ENCODE results near the gene C6orf132.

The C6orf132 gene

GRCh38 chr6:42104804-42105125 is 37.7 kb downstream of the C6orf132 start:
- Histone ChIP-seq H3K36me3 (replicated peaks) (peaks cover 7% of the 10 kb centered on the region), H3K27ac (no peak overlapping the region), H3K27me3 (replicated peaks) (no peaks in the 10 kb centered on the region), H3K4me3 (ENCODE audit: low read depth, low read length) (peak overlapping the region; percentile 39)
- DNase-seq: no peak
- in situ Hi-C loops (cut with HindIII; ENCODE audit: low pct_ligation_motif_present, low sequenced_read_pairs): no loop called here
- no peak for TF ChIP-seq CTCF (IDR thresholded peaks at IDR 0.05; ENCODE audit: low read depth, low read length, missing control alignments)

GRCh38 chr6:42104095-42104803 is 38.2 kb downstream of the C6orf132 start:
- DNase-seq: peak; percentile 32
- peaks cover 4% of the 10 kb centered on the region for H3K36me3 ChIP-seq (replicated peaks)
- no peak overlapping the region for H3K27ac ChIP-seq
- peak; percentile 87 for TF ChIP-seq CTCF (IDR thresholded peaks at IDR 0.05; ENCODE audit: low read depth, low read length, missing control alignments)
- peak overlapping the region; percentile 43 for H3K4me3 ChIP-seq (ENCODE audit: low read depth, low read length)
- no peaks in the 10 kb centered on the region for H3K27me3 ChIP-seq (replicated peaks)
- in situ Hi-C loops (cut with HindIII; ENCODE audit: low pct_ligation_motif_present, low sequenced_read_pairs): no loop called here

DNA sequence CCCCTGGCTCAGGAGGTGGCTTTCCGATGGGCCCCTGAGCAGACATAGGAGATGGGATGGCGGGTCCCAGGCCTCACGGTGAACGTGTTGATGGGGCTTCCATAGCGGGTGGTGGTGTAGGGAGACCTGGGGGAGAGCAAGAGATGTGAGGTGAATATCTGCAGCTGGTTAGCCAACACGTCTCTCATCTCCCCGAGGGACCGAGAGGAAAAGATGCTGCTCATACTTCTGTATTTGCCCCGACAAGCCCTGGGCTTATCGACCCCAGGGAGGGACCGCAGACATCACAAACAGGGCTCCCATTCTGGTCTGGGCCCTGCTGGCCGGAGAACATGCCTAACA is 38.7 kb downstream of the C6orf132 start:
- DNase-seq: no peak
- no peak for TF ChIP-seq CTCF (IDR thresholded peaks at IDR 0.05; ENCODE audit: low read depth, low read length, missing control alignments)

DNA sequence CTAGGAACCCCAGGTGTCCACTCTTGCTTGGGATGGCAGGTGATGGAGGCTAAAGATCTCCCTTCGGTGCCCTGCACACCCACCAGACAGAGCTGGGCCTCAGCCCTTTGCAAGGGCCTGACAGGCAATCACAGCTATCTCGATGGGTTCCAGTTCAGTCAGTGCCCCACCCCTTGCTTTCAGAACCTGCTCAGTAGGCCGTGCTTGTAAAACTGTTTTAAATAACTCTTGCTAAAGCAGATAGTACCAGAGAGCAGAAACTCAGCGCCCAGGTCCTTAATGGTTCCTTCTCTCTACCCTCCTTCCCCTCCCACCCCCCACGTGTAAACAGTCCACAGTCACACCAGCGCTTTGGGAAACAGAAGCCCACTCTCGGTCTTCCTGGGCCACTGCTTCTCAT is 39.2 kb downstream of the C6orf132 start:
- in situ Hi-C loops (cut with HindIII; ENCODE audit: low pct_ligation_motif_present, low sequenced_read_pairs): no loop called here
- TF ChIP-seq CTCF (IDR thresholded peaks at IDR 0.05; ENCODE audit: low read depth, low read length, missing control alignments): no peak
- H3K27ac ChIP-seq: no peak overlapping the region
- no peaks in the 10 kb centered on the region for H3K27me3 ChIP-seq (replicated peaks)
- H3K4me3 ChIP-seq (ENCODE audit: low read depth, low read length): no peak overlapping the region
- peaks cover 4% of the 10 kb centered on the region for H3K36me3 ChIP-seq (replicated peaks)
- no peak for DNase-seq

More for the DNA sequence above, 38.7 kb downstream of the C6orf132 start:
- Histone ChIP-seq H3K27me3 (replicated peaks) (no peaks in the 10 kb centered on the region), H3K4me3 (ENCODE audit: low read depth, low read length) (no peak overlapping the region), H3K36me3 (replicated peaks) (peaks cover 4% of the 10 kb centered on the region), H3K27ac (no peak overlapping the region)
- in situ Hi-C loops (cut with HindIII; ENCODE audit: low pct_ligation_motif_present, low sequenced_read_pairs): no loop called here

DNA sequence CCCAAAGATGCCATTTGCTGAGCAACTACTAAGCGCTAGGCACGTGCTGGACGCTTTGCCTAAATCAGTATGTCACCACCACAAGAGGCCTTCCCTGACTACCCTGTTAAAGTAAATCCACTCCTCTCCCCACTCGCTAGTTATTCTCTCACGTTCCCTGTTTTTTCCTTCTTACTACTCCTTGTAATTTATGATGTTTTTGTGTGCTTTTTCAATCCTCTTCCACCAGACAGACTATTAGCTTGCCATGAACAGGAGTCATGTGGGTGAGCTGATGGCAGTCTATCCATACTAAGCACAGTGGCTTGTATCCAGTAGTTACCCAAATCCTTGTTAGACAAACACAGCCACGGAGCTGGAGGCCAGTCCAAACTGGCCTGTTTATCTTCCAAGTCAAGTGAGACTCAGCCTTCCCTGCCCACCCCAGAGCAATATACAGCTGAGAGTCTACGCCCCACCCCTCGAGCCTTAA is 41.2 kb downstream of the C6orf132 start:
- H3K27ac ChIP-seq: peak overlapping the region; percentile 79
- DNase-seq: peak; percentile 31
- no peaks in the 10 kb centered on the region for H3K36me3 ChIP-seq (replicated peaks)
- TF ChIP-seq CTCF (IDR thresholded peaks at IDR 0.05; ENCODE audit: low read depth, low read length, missing control alignments): no peak
- no peaks in the 10 kb centered on the region for H3K27me3 ChIP-seq (replicated peaks)
- H3K4me3 ChIP-seq (ENCODE audit: low read depth, low read length): no peak overlapping the region
- in situ Hi-C loops (cut with HindIII; ENCODE audit: low pct_ligation_motif_present, low sequenced_read_pairs): no loop called here
